Uterus (tissue), 4 donors: ENCODE data around the gene ABHD8. TPM values are rescaled to one million over a fixed set of nuclear protein-coding genes. Genes with fewer than 3 reads are reported as not detected.
A peak's percentile ranks its signal among the peaks of the same experiment; 100 is the strongest.

Source experiments
- DNase-seq, 2 donors: peaks; one replicate each; pipeline ENCODE4 v3.0.0-alpha.2; 2019 to 2020
- H3K27ac ChIP-seq, 2 donors: fragments of 200-600 bp; sonication (generic); 1 replicate in 1 of 2; 2 replicates in 1 of 2; pipeline ENCODE4 v1.5.1; 2016 to 2018
- H3K27me3 ChIP-seq, 2 donors: fragments of 200-600 bp; sonication (generic); one replicate each; pipeline ENCODE4 v1.5.1; 2018 to 2019; ENCODE audit warnings: control low read depth in 1 of 2
- H3K36me3 ChIP-seq, 2 donors: fragments of 200-600 bp; sonication (generic); one replicate each; pipeline ENCODE4 v1.5.1; 2019; ENCODE audit warnings: control low read depth in 1 of 2
- H3K4me1 ChIP-seq, 2 donors: fragments of 200-600 bp; sonication (generic); one replicate each; pipeline ENCODE4 v1.5.1; 2018 to 2019; ENCODE audit warnings: control low read depth in 1 of 2
- H3K4me3 ChIP-seq, 2 donors: fragments of 200-600 bp; sonication (generic); 1 replicate in 1 of 2; 2 replicates in 1 of 2; pipeline ENCODE4 v1.5.1; 2018 to 2019; ENCODE audit warnings: mild to moderate bottlenecking in 1 of 2
- H3K9me3 ChIP-seq, 2 donors: fragments of 200-600 bp; sonication (generic); one replicate each; pipeline ENCODE4 v1.5.1; 2019; ENCODE audit warnings: control low read depth in 1 of 2
- CTCF ChIP-seq, 4 experiments: fragments of 200-600 bp in 2 of 4; fragments of 450-650 bp in 2 of 4; sonication (generic) in 2 of 4; IDR thresholded peaks; one replicate each; pipeline ENCODE4 v1.5.1; 2016 to 2019; ENCODE audit warnings: antibody characterized with exemption in 4 of 4, mild to moderate bottlenecking in 2 of 4, moderate library complexity in 1 of 4
- POLR2A ChIP-seq, 2 donors: fragments of 450-650 bp; IDR thresholded peaks; one replicate each; pipeline ENCODE4 v1.6.1; 2016; ENCODE audit warnings: antibody characterized with exemption in 2 of 2, mild to moderate bottlenecking in 1 of 2, moderate library complexity in 1 of 2
- intact Hi-C: fragments of 100-400 bp; cut with DNase I; formaldehyde crosslinking; loops from one replicate; pipeline ENCODE4 v1.15.1; 2023; ENCODE audit warnings: low total_unique reads
- total RNA-seq, 4 donors: library from RNA; depleted of rRNA in 3 of 4; stranded (reverse); fragments of >200 nt in 3 of 4; gene quantifications; one replicate each; pipeline versions ENCODE4 v1.1.0 to v1.2.4, GENCODE V29; 2014 to 2023
- donor health status: DM: yes; HTN: yes; CAD: no.

Gene ABHD8
- total RNA-seq, 4 donors from 2014 or later, result 9.0 to 115 (median 19.2) TPM

- Histone ChIP-seq H3K27me3 (no peaks in the 10 kb centered on the region), H3K4me1 (peaks cover 0 to 8% of the 10 kb centered on the region in 2 donors), H3K36me3 (no peaks in the 10 kb centered on the region), H3K27ac (no peak overlapping the region), H3K9me3 (no peaks in the 10 kb centered on the region), H3K4me3 (no peak overlapping the region)
- no peak for TF ChIP-seq CTCF (IDR thresholded peaks at IDR 0.05)
- no peak for TF ChIP-seq POLR2A (IDR thresholded peaks at IDR 0.05)
- intact Hi-C loops, result no loop called here
- DNase-seq, result no peak
Measured at GRCh38 chr19:17319473-17320238, 16.4 kb upstream of the ABHD8 start.

- no peaks in the 10 kb centered on the region for H3K36me3 ChIP-seq
- DNase-seq, result no peak
- peaks cover 0 to 8% of the 10 kb centered on the region in 2 donors for H3K4me1 ChIP-seq
- no peak overlapping the region for H3K27ac ChIP-seq
- no peak overlapping the region for H3K4me3 ChIP-seq
- intact Hi-C loops, result no loop called here
- no peaks in the 10 kb centered on the region for H3K27me3 ChIP-seq
- no peak for TF ChIP-seq POLR2A (IDR thresholded peaks at IDR 0.05)
- no peak for TF ChIP-seq CTCF (IDR thresholded peaks at IDR 0.05)
- no peaks in the 10 kb centered on the region for H3K9me3 ChIP-seq
Measured at GRCh38 chr19:17318966-17319365, 15.7 kb upstream of the ABHD8 start.

GRCh38 chr19:17314007-17314593, 10.9 kb upstream of the ABHD8 start:
- TF ChIP-seq POLR2A (IDR thresholded peaks at IDR 0.05) (no peak), CTCF (IDR thresholded peaks at IDR 0.05) (no peak)

GRCh38 chr19:17312189-17313113, 9.2 kb upstream of the ABHD8 start:
- no peak overlapping the region for H3K27ac ChIP-seq
- H3K9me3 ChIP-seq, result no peaks in the 10 kb centered on the region
- no peaks in the 10 kb centered on the region for H3K27me3 ChIP-seq
- TF ChIP-seq POLR2A (IDR thresholded peaks at IDR 0.05) (no peak), CTCF (IDR thresholded peaks at IDR 0.05) (no peak)
- no peak overlapping the region for H3K4me3 ChIP-seq
- no peak for DNase-seq
- peaks cover 0 to 8% of the 10 kb centered on the region in 2 donors for H3K4me1 ChIP-seq
- H3K36me3 ChIP-seq, result no peaks in the 10 kb centered on the region
- intact Hi-C loops, result no loop called here

More at GRCh38 chr19:17314007-17314593, 10.9 kb upstream of the ABHD8 start:
- H3K4me3 ChIP-seq, result no peak overlapping the region
- intact Hi-C loops, result no loop called here
- H3K9me3 ChIP-seq, result no peaks in the 10 kb centered on the region
- H3K27ac ChIP-seq, result no peak overlapping the region
- H3K36me3 ChIP-seq, result no peaks in the 10 kb centered on the region
- peaks cover 0 to 8% of the 10 kb centered on the region in 2 donors for H3K4me1 ChIP-seq
- peak in 1 of 2 donors; percentile 22 for DNase-seq
- H3K27me3 ChIP-seq, result no peaks in the 10 kb centered on the region
